ENCODE results near the gene NIT2. TPM values are rescaled to one million over a fixed set of nuclear protein-coding genes. Genes with fewer than 3 reads are reported as not detected.

Gene NIT2
- total RNA-seq, 2 donors from 2014 or later: 53.5 to 61.0 TPM

- Mint-ChIP-seq H3K36me3 (peaks cover 29 to 40% of the 10 kb centered on the region in 2 donors), H3K27ac (no peak overlapping the region), H3K9me3 (peaks cover 4% of the 10 kb centered on the region in 2 donors)
- DNase-seq (ENCODE audit: low spot score in 2 of 2): no peak
- ATAC-seq: no peak
Observed at GRCh38 chr3:100364421-100364820, 29.9 kb downstream of the NIT2 start.

GRCh38 chr3:100366424-100366823 is 31.9 kb downstream of the NIT2 start:
- Mint-ChIP-seq H3K27ac (no peak overlapping the region), H3K36me3 (peaks cover 29 to 40% of the 10 kb centered on the region in 2 donors), H3K9me3 (peaks cover 4% of the 10 kb centered on the region in 2 donors)
- ATAC-seq (no peak), DNase-seq (ENCODE audit: low spot score in 2 of 2) (no peak)

- DNase-seq (ENCODE audit: low spot score in 2 of 2): no peak
- Mint-ChIP-seq H3K9me3 (no peaks in the 10 kb centered on the region), H3K27ac (no peak overlapping the region), H3K36me3 (peaks cover 18 to 27% of the 10 kb centered on the region in 2 donors)
- no peak for ATAC-seq
Observed at GRCh38 chr3:100368441-100368840, 33.9 kb downstream of the NIT2 start.

- ATAC-seq (no peak), DNase-seq (ENCODE audit: low spot score in 2 of 2) (no peak)
- Mint-ChIP-seq H3K9me3 (no peaks in the 10 kb centered on the region), H3K36me3 (peaks cover 3 to 5% of the 10 kb centered on the region in 2 donors), H3K27ac (no peak overlapping the region)
Observed at GRCh38 chr3:100370756-100371155, 36.2 kb downstream of the NIT2 start.

GRCh38 chr3:100374521-100374920 is 40.0 kb downstream of the NIT2 start:
- no peaks in the 10 kb centered on the region for H3K9me3 Mint-ChIP-seq
- no peak overlapping the region for H3K27ac Mint-ChIP-seq
- no peak for ATAC-seq
- no peak for DNase-seq (ENCODE audit: low spot score in 2 of 2)
- no peaks in the 10 kb centered on the region for H3K36me3 Mint-ChIP-seq

- ATAC-seq (no peak), DNase-seq (ENCODE audit: low spot score in 2 of 2) (no peak)
- Mint-ChIP-seq H3K27ac (no peak overlapping the region), H3K9me3 (no peaks in the 10 kb centered on the region), H3K36me3 (peaks cover 0 to 6% of the 10 kb centered on the region in 2 donors)
Observed at GRCh38 chr3:100376301-100376700, 41.7 kb downstream of the NIT2 start.

GRCh38 chr3:100384733-100385525 is 50.4 kb downstream of the NIT2 start:
- Mint-ChIP-seq H3K9me3 (peaks cover 0 to 5% of the 10 kb centered on the region in 2 donors), H3K36me3 (peaks cover 24 to 26% of the 10 kb centered on the region in 2 donors), H3K27ac (peak overlapping the region in 1 of 2 donors; percentile 5)
- ATAC-seq (no peak), DNase-seq (ENCODE audit: low spot score in 2 of 2) (no peak)

GRCh38 chr3:100386437-100387074 is 52.0 kb downstream of the NIT2 start:
- Mint-ChIP-seq H3K9me3 (peaks cover 0 to 5% of the 10 kb centered on the region in 2 donors), H3K36me3 (peaks cover 20 to 24% of the 10 kb centered on the region in 2 donors), H3K27ac (no peak overlapping the region)
- DNase-seq (ENCODE audit: low spot score in 2 of 2) (no peak), ATAC-seq (no peak)

- H3K36me3 Mint-ChIP-seq: peaks cover 20 to 23% of the 10 kb centered on the region in 2 donors
- ATAC-seq (no peak), DNase-seq (ENCODE audit: low spot score in 2 of 2) (no peak)
- H3K27ac Mint-ChIP-seq: no peak overlapping the region
- H3K9me3 Mint-ChIP-seq: peaks cover 0 to 5% of the 10 kb centered on the region in 2 donors
Observed at GRCh38 chr3:100389025-100389424, 54.5 kb downstream of the NIT2 start.

GRCh38 chr3:100395679-100396431 is 61.3 kb downstream of the NIT2 start:
- Mint-ChIP-seq H3K36me3 (peaks cover 5 to 17% of the 10 kb centered on the region in 2 donors), H3K27ac (no peak overlapping the region), H3K9me3 (no peaks in the 10 kb centered on the region)
- DNase-seq (ENCODE audit: low spot score in 2 of 2) (no peak), ATAC-seq (no peak)

GRCh38 chr3:100396967-100397366 is 62.4 kb downstream of the NIT2 start:
- H3K9me3 Mint-ChIP-seq: no peaks in the 10 kb centered on the region
- ATAC-seq (no peak), DNase-seq (ENCODE audit: low spot score in 2 of 2) (no peak)
- H3K27ac Mint-ChIP-seq: no peak overlapping the region
- H3K36me3 Mint-ChIP-seq: peaks cover 13 to 17% of the 10 kb centered on the region in 2 donors

- ATAC-seq (no peak), DNase-seq (ENCODE audit: low spot score in 2 of 2) (no peak)
- Mint-ChIP-seq H3K36me3 (peaks cover 15 to 27% of the 10 kb centered on the region in 2 donors), H3K27ac (peak overlapping the region; percentile 72 to 96), H3K9me3 (no peaks in the 10 kb centered on the region)
Observed at GRCh38 chr3:100399341-100400071, 64.9 kb downstream of the NIT2 start.

- Mint-ChIP-seq H3K9me3 (no peaks in the 10 kb centered on the region), H3K36me3 (peaks cover 15 to 36% of the 10 kb centered on the region in 2 donors), H3K27ac (peak overlapping the region; percentile 72 to 96)
- ATAC-seq (peak; percentile 44), DNase-seq (ENCODE audit: low spot score in 2 of 2) (peak; percentile 26 to 68)
Observed at GRCh38 chr3:100400419-100400779, 65.8 kb downstream of the NIT2 start.

GRCh38 chr3:100400780-100401673 is 66.5 kb downstream of the NIT2 start, which contains the start of the genes LNP1 and TOMM70:
Gene LNP1, plus strand, starts transcription at chr3:100401539. Its CDS starts 28,191 bp downstream, at chr3:100429730.
Gene TOMM70, minus strand, starts transcription at chr3:100401089. Its CDS starts 140 bp downstream, at chr3:100400949.
- peak within 1 kb of the TSS; percentile 96 for H3K27ac Mint-ChIP-seq
- H3K9me3 Mint-ChIP-seq: no peaks in the 10 kb centered on the region
- H3K36me3 Mint-ChIP-seq: peaks cover 20 to 42% of the 10 kb centered on the region in 2 donors
- DNase-seq (ENCODE audit: low spot score in 2 of 2) (peak; percentile 90 to 94), ATAC-seq (peak; percentile 91 to 94)

GRCh38 chr3:100401674-100402041 is 67.1 kb downstream of the NIT2 start:
- peak in 1 of 2 donors; percentile 49 for DNase-seq (ENCODE audit: low spot score in 2 of 2)
- no peaks in the 10 kb centered on the region for H3K9me3 Mint-ChIP-seq
- ATAC-seq: peak; percentile 25 to 35
- peak overlapping the region; percentile 96 for H3K27ac Mint-ChIP-seq
- peaks cover 20 to 43% of the 10 kb centered on the region in 2 donors for H3K36me3 Mint-ChIP-seq

Data from activated naive CD4-positive, alpha-beta T cell treated with anti-CD3 and anti-CD28 coated beads, Interleukin-2, amount 50 U/mL, for 72 hours (primary cell).